ENCODE data around the gene KIRREL3.
"Not testable (repeated sequence)": the region's sequence is repeated elsewhere in the genome, so short reads cannot be mapped to it uniquely, and the experiment has no call there.

The KIRREL3 gene

DNA sequence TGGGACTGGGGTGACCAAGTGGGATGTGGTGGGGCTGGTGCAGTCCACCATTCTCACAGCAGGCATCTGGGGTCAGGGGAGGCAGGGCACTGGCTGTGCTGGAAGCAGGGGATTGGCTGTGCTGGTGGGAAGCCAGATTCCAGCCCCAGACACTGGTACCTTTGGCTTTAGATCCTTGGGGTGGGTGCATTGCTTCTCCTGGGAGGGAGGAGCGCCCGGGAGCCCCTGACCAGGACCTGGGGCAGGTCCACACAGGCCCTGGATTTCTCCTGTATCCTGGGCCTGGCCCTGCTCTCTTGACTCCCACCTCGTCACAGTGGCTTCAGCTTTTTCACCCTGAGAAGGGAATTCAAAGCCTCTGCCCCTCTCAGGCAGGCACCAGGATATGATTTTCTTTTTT lies 606.5 kb downstream of the KIRREL3 start:
- Histone ChIP-seq H3K4me1 (ENCODE audit: insufficient read depth, insufficient read length) (peaks cover 6% of the 10 kb centered on the region), H3K27me3 (ENCODE audit: insufficient read depth, insufficient read length) (no peaks in the 10 kb centered on the region), H3K9me3 (ENCODE audit: insufficient read depth, low read length) (no peaks in the 10 kb centered on the region), H3K9ac (ENCODE audit: insufficient read length, low read depth) (no peak overlapping the region), H3K36me3 (ENCODE audit: insufficient read depth, insufficient read length, low read length) (no peaks in the 10 kb centered on the region), H3K4me3 (ENCODE audit: insufficient read length, low read depth) (no peak overlapping the region)
- DNase-seq (ENCODE audit: low read depth, low spot score) = no peak
- TF ChIP-seq ZNF274 (IDR thresholded peaks at IDR 0.05; ENCODE audit: low read depth, low read length) (no peak), YY1 (IDR thresholded peaks at IDR 0.05; ENCODE audit: insufficient read depth, insufficient read length) (no peak), SUZ12 (IDR thresholded peaks at IDR 0.05; ENCODE audit: extremely low read depth, insufficient read depth, insufficient read length) (no peak)

DNA sequence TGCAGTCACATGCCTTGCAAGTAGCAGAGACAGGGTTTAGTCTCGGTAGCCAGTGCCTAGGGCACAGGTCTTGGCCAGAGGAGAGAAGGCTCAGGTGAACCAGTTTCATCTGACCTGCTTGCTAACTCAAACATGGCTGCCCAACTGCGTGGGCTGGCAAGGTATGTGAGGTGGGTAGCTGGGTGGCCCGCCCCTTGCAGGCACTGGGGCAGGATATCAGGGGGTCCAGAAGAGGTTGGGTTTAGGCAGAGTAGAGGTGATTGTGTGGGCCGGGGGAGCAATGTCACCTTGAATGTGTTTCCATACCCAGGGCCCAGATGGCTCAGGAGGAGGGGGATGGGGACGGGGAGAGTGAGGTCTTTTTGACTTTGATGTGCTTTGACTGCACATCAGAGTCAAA lies 607.4 kb downstream of the KIRREL3 start:
- Histone ChIP-seq H3K4me1 (ENCODE audit: insufficient read depth, insufficient read length) (peaks cover 6% of the 10 kb centered on the region), H3K4me3 (ENCODE audit: insufficient read length, low read depth) (no peak overlapping the region), H3K9ac (ENCODE audit: insufficient read length, low read depth) (no peak overlapping the region), H3K27me3 (ENCODE audit: insufficient read depth, insufficient read length) (no peaks in the 10 kb centered on the region), H3K36me3 (ENCODE audit: insufficient read depth, insufficient read length, low read length) (no peaks in the 10 kb centered on the region), H3K9me3 (ENCODE audit: insufficient read depth, low read length) (no peaks in the 10 kb centered on the region)
- TF ChIP-seq SUZ12 (IDR thresholded peaks at IDR 0.05; ENCODE audit: extremely low read depth, insufficient read depth, insufficient read length) = no peak
- no peak for TF ChIP-seq ZNF274 (IDR thresholded peaks at IDR 0.05; ENCODE audit: low read depth, low read length)
- TF ChIP-seq YY1 (IDR thresholded peaks at IDR 0.05; ENCODE audit: insufficient read depth, insufficient read length) = no peak
- no peak for DNase-seq (ENCODE audit: low read depth, low spot score)

DNA sequence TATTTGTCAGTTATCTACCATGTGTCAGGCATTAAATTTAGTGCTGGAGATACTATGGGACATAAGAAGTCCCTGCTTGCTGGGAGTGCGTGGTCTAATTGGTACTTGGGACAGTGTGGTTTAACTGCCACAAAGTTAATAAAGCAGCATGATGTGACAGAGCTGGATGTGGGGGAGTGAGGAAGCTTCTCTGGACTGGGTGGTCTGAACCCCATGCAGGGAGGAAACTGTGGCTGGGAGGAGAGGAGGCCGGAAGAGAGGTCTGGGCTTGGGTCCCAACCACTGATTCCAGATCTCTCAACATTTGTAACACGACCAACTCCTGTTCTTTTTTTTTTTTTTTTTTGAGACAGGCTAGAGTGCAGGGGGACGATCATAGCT lies 607.9 kb downstream of the KIRREL3 start:
- H3K4me1 ChIP-seq (ENCODE audit: insufficient read depth, insufficient read length) = peaks cover 6% of the 10 kb centered on the region
- no peak for DNase-seq (ENCODE audit: low read depth, low spot score)
- H3K27me3 ChIP-seq (ENCODE audit: insufficient read depth, insufficient read length) = no peaks in the 10 kb centered on the region
- no peak overlapping the region for H3K9ac ChIP-seq (ENCODE audit: insufficient read length, low read depth)
- no peaks in the 10 kb centered on the region for H3K36me3 ChIP-seq (ENCODE audit: insufficient read depth, insufficient read length, low read length)
- no peaks in the 10 kb centered on the region for H3K9me3 ChIP-seq (ENCODE audit: insufficient read depth, low read length)
- no peak for TF ChIP-seq SUZ12 (IDR thresholded peaks at IDR 0.05; ENCODE audit: extremely low read depth, insufficient read depth, insufficient read length)
- TF ChIP-seq YY1 (IDR thresholded peaks at IDR 0.05; ENCODE audit: insufficient read depth, insufficient read length) = no peak
- TF ChIP-seq ZNF274 (IDR thresholded peaks at IDR 0.05; ENCODE audit: low read depth, low read length) = no peak
- H3K4me3 ChIP-seq (ENCODE audit: insufficient read length, low read depth) = no peak overlapping the region

GRCh38 chr11:126391970-126392632 lies 608.5 kb downstream of the KIRREL3 start:
- no peaks in the 10 kb centered on the region for H3K27me3 ChIP-seq (ENCODE audit: insufficient read depth, insufficient read length)
- DNase-seq (ENCODE audit: low read depth, low spot score) = no peak
- no peaks in the 10 kb centered on the region for H3K36me3 ChIP-seq (ENCODE audit: insufficient read depth, insufficient read length, low read length)
- no peaks in the 10 kb centered on the region for H3K9me3 ChIP-seq (ENCODE audit: insufficient read depth, low read length)
- no peak for TF ChIP-seq ZNF274 (IDR thresholded peaks at IDR 0.05; ENCODE audit: low read depth, low read length)
- no peak for TF ChIP-seq SUZ12 (IDR thresholded peaks at IDR 0.05; ENCODE audit: extremely low read depth, insufficient read depth, insufficient read length)
- TF ChIP-seq YY1 (IDR thresholded peaks at IDR 0.05; ENCODE audit: insufficient read depth, insufficient read length) = no peak
- H3K4me1 ChIP-seq (ENCODE audit: insufficient read depth, insufficient read length) = peaks cover 6% of the 10 kb centered on the region
- H3K4me3 ChIP-seq (ENCODE audit: insufficient read length, low read depth) = no peak overlapping the region
- no peak overlapping the region for H3K9ac ChIP-seq (ENCODE audit: insufficient read length, low read depth)

- Histone ChIP-seq H3K36me3 (ENCODE audit: insufficient read depth, insufficient read length, low read length) (no peaks in the 10 kb centered on the region), H3K27me3 (ENCODE audit: insufficient read depth, insufficient read length) (no peaks in the 10 kb centered on the region), H3K4me3 (ENCODE audit: insufficient read length, low read depth) (no peak overlapping the region), H3K9me3 (ENCODE audit: insufficient read depth, low read length) (no peaks in the 10 kb centered on the region), H3K4me1 (ENCODE audit: insufficient read depth, insufficient read length) (peaks cover 12% of the 10 kb centered on the region), H3K9ac (ENCODE audit: insufficient read length, low read depth) (no peak overlapping the region)
- no peak for DNase-seq (ENCODE audit: low read depth, low spot score)
- no peak for TF ChIP-seq YY1 (IDR thresholded peaks at IDR 0.05; ENCODE audit: insufficient read depth, insufficient read length)
- TF ChIP-seq SUZ12 (IDR thresholded peaks at IDR 0.05; ENCODE audit: extremely low read depth, insufficient read depth, insufficient read length) = no peak
- no peak for TF ChIP-seq ZNF274 (IDR thresholded peaks at IDR 0.05; ENCODE audit: low read depth, low read length)
Measured at GRCh38 chr11:126391286-126391954, 609.1 kb downstream of the KIRREL3 start.

- no peak for DNase-seq (ENCODE audit: low read depth, low spot score)
- Histone ChIP-seq H3K4me3 (ENCODE audit: insufficient read length, low read depth) (no peak overlapping the region), H3K9ac (ENCODE audit: insufficient read length, low read depth) (no peak overlapping the region), H3K9me3 (ENCODE audit: insufficient read depth, low read length) (no peaks in the 10 kb centered on the region), H3K4me1 (ENCODE audit: insufficient read depth, insufficient read length) (peaks cover 12% of the 10 kb centered on the region), H3K27me3 (ENCODE audit: insufficient read depth, insufficient read length) (no peaks in the 10 kb centered on the region), H3K36me3 (ENCODE audit: insufficient read depth, insufficient read length, low read length) (no peaks in the 10 kb centered on the region)
- TF ChIP-seq YY1 (IDR thresholded peaks at IDR 0.05; ENCODE audit: insufficient read depth, insufficient read length) = no peak
- TF ChIP-seq SUZ12 (IDR thresholded peaks at IDR 0.05; ENCODE audit: extremely low read depth, insufficient read depth, insufficient read length) = no peak
- TF ChIP-seq ZNF274 (IDR thresholded peaks at IDR 0.05; ENCODE audit: low read depth, low read length) = no peak
Measured at GRCh38 chr11:126390272-126390867, 610.2 kb downstream of the KIRREL3 start.

- DNase-seq (ENCODE audit: low read depth, low spot score) = no peak
- no peak overlapping the region for H3K9ac ChIP-seq (ENCODE audit: insufficient read length, low read depth)
- H3K36me3 ChIP-seq (ENCODE audit: insufficient read depth, insufficient read length, low read length) = no peaks in the 10 kb centered on the region
- TF ChIP-seq SUZ12 (IDR thresholded peaks at IDR 0.05; ENCODE audit: extremely low read depth, insufficient read depth, insufficient read length) = no peak
- no peak for TF ChIP-seq YY1 (IDR thresholded peaks at IDR 0.05; ENCODE audit: insufficient read depth, insufficient read length)
- TF ChIP-seq ZNF274 (IDR thresholded peaks at IDR 0.05; ENCODE audit: low read depth, low read length) = no peak
- no peaks in the 10 kb centered on the region for H3K27me3 ChIP-seq (ENCODE audit: insufficient read depth, insufficient read length)
- no peaks in the 10 kb centered on the region for H3K9me3 ChIP-seq (ENCODE audit: insufficient read depth, low read length)
- no peak overlapping the region for H3K4me3 ChIP-seq (ENCODE audit: insufficient read length, low read depth)
- H3K4me1 ChIP-seq (ENCODE audit: insufficient read depth, insufficient read length) = peaks cover 8% of the 10 kb centered on the region
Measured at GRCh38 chr11:126387857-126388256, 612.7 kb downstream of the KIRREL3 start.

- H3K27me3 ChIP-seq (ENCODE audit: insufficient read depth, insufficient read length); H3K9me3 ChIP-seq (ENCODE audit: insufficient read depth, low read length); H3K9ac ChIP-seq (ENCODE audit: insufficient read length, low read depth); DNase-seq (ENCODE audit: low read depth, low spot score); H3K4me1 ChIP-seq (ENCODE audit: insufficient read depth, insufficient read length); H3K4me3 ChIP-seq (ENCODE audit: insufficient read length, low read depth); H3K36me3 ChIP-seq (ENCODE audit: insufficient read depth, insufficient read length, low read length): not testable (repeated sequence)
Measured at GRCh38 chr11:126386729-126387071, 613.9 kb downstream of the KIRREL3 start.

Data from NT2/D1 (cell line).